DOHH2 (cell line): Measurements from ENCODE around the gene ACER3.

Source experiments
- CTCF ChIP-seq: fragments of 200-600 bp; sonication (generic); IDR thresholded peaks from one replicate; pipeline ENCODE4 v1.5.1; 2014; ENCODE audit warnings: antibody characterized with exemption, mild to moderate bottlenecking, low read depth, low read length; ENCODE audit not compliant: poor library complexity, severe bottlenecking
- EZH2phosphoT487 ChIP-seq: fragments of 200-600 bp; sonication (generic); IDR thresholded peaks from 2 replicates; pipeline ENCODE4 v1.6.1; 2017; ENCODE audit warnings: borderline replicate concordance, mild to moderate bottlenecking, antibody characterized with exemption, low read length, moderate library complexity, mixed read lengths

GRCh38 chr11:76835928-76836612, 24.6 kb upstream of the ACER3 start:
- TF ChIP-seq CTCF (no peak), EZH2phosphoT487 (no peak)
